IPS-NIHi7 (cell line): ENCODE measurements around the gene ROBO4.

Experiments used
- DNase-seq: peaks from one replicate; pipeline ENCODE4 v3.0.0; 2012; ENCODE audit warnings: mixed read lengths; ENCODE audit errors: extremely low spot score

ROBO4 gene

DNA sequence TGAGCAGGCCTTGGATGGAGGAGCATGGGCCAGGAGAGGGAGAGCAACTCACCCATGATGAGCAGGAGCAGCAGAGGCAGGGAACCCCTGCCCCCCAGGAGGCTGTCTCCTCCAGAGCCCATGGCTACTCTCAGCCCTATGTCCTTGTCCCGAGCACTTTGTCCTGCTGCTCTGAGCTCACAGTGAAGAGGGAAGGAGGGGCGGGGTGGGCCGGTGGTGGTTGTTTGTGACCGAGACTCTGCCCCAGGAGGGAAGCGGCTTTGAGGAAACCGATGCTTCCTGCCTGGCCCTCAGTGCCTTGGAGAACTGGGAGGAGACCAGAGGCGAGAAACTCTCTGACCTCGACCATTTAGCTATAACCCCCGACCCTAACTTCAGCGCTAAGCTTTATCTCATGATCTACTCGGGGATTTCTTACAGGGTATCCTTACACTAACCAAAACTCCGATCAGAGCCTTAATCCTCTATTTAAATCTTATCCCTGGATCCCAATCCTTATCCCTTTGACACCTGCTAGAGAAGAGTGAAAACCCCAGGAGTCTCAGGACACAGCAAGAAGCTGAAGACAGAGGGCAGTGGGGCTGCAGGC lies at the start of gene ROBO4:
Gene ROBO4, minus strand, starts transcription at position 192 of the 589 bp plus-strand sequence. Its CDS starts 70 bp downstream, at position 122.
- DNase-seq = no peak

DNA sequence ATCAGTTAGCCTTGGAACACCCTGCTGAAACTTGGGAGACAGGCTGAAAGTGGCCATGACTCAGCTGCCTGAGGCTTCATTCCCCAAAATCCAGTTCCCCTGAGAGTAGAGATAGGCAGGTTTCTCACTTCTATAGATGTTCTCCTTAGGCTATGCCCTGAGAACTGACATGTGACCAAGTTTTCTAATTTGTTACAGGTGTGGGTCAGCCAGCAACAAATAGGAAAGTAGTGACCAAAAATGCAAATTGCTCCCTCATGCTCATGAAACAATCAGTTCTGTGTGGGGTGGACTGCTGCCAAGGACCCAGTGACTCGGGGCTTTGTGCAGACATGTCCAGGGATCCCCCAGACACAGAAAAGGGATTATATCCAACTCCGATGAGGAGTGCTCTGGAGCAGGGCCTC lies 49.1 kb upstream of the ROBO4 start:
- DNase-seq = no peak

DNA sequence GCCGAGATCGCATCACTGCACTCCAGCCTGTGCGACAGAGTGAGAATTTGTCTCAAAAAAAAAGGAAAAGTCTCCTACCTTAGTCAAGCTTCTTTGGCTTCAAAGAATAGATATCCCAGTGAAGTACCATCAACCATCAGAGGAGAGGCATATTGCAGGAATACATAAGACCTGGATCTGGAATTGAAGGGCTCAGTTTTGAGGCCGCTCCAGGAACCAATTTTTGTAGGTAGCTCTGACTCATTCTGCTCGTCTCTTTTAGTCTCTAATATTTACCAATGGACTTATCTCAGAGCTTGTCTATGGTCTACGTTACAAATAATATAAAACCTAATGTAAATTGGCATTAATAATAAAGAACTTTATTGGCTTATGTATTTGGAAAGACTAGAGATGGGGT lies 48.2 kb upstream of the ROBO4 start:
- no peak for DNase-seq

DNA sequence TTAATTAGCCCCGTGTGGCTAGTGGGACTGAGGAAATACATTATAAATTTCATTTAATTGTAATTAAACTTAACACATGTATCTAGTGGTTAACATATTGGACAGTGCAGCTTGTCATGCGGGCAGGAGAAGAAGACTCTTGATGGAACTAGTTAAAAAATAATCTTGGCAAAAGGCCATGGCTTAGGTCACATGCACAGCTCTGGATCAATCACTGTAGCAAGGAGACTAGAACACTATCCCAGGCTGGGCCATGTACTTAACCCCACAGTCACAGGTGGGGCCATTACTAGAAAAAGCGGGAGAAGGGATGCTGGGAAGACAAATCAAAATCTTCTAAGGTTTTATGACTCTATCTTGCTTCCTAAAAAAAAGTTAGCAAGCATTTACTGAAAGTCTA lies 46.9 kb upstream of the ROBO4 start:
- no peak for DNase-seq

DNA sequence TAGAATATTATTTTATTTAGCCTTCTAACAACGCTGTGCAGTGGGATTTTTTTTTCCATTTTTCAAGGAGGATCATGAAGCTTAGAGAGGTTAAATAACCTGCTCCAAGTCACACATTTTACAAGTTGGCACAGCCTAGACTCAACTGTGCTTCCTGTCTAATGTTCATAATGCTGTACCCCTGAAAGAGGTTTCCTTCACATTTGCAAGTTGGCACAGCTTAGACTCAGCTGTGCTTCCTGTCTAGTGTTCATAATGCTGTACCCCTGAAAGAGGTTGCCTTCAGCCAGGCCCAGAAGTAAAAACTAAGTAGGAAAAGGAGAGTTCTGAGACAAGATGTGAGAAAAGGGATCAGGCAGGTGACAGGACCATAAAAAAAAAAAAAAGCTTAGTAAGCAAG lies 46.1 kb upstream of the ROBO4 start:
- no peak for DNase-seq

DNA sequence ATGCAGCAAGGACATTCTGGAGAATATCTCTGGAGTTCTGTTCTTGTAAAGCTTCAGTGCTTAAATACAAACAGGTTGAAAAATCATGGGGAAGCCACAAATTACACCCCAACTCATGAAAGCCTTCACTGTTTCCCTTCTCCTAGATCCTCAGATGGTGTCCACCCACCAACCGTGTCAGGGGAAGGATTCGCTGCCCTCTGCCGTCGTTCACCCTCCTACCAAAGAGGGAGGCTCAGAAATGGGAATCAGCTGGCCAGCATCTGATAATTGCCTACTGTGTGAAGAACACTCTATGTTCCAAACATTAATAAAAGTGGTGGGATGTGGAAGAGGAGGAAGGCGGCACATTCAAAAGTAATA lies 45.6 kb upstream of the ROBO4 start:
- no peak for DNase-seq

DNA sequence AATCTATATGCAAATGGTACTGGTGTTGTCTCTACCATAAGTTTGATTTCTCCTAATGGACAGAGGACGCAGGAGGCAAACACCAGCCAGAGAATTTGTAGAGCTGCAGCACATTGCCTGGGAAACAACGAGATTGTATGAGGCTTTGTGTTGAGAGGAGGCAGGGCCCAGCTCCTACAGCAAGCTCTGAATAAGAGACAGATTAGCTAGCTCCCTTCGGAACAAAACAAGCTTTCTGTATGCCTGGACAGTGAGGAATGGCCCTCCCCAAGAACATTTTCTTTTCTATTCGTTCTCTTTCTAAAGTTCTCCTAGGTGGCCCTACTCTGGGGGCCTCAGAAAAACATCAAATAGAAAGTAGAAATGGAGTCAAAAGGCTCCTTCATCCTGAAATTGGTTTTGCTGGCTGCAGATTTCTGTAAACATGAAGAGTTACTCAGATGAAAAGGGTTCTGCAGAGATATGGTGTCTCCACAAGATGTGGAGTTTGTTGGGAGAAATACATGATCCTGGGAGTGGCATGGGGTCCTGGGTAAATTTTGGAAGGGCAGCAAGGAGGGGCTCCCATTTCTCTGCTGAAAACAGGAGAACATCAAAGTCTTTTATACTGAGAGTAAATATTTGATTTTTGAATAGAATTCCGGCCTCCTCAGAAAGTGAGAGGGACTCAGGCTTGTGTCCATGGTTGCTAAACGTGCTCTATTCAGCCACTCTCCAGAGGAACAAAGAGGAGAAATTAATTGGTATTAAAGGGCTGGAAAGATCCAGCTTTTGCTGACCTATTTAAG lies 45.0 kb upstream of the ROBO4 start:
- DNase-seq = no peak

DNA sequence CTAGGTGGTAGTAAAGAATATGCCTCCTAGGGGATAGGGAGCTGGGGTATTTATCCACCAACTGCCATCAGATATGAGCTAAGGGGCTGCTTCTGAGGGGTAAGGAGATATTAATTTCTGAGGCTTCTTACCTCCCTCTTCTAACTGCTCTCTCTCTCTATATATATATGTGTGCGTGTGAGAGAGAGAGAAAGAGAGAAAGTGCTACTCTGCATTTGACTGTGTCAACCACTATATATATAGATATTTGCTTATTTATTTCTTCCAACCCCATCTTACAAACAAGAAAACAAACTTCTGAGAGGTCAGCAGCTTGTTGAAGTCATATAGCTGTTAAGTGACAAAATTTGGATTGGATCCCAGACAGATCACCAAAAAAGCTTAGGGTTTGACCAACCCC lies 44.0 kb upstream of the ROBO4 start:
- DNase-seq = no peak

DNA sequence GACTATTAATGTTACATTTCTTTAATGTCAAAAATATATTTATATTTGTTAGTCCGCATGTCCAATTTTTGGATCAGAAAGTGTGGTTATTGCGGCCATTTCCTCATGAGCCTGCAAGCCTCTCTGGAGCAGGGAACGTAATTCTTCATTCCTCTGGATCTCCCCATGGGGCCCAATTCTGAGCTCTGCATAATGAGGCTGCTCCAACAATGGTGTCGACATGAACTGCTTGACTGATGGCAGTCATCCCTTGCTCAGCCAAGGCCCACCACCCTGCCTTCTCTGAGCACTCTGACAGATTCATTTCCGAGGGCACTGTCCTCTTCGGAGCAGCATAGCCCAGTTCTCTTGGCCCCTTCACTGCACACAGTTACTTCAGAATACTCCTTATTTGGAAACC lies 41.3 kb upstream of the ROBO4 start:
- no peak for DNase-seq

DNA sequence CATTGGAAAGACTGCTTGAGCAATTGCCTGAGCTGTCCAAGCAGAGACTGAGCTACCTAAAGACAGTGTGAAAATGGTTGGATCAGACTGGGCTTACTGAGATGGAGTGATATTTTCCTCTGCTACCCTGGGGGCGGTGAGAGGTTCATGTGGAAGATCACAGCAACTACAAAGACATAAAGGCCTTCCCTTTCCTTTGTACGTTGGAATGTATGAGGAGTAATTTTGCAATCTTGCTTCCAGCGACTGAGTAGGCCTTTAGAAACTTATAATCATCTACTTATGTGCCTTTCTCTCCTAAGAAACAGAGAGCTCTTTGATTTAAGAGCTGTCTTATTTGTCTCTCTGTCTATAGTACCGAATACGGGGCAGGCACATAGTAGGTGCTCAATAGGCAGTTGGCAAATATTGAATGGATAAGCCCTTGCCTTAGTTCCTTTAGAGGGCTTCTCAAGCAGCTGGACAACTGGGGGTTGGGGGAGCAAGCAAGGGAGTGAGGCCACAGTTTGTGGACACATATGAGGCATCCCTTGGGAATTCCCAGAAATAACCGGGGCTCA lies 40.6 kb upstream of the ROBO4 start:
- DNase-seq = no peak

DNA sequence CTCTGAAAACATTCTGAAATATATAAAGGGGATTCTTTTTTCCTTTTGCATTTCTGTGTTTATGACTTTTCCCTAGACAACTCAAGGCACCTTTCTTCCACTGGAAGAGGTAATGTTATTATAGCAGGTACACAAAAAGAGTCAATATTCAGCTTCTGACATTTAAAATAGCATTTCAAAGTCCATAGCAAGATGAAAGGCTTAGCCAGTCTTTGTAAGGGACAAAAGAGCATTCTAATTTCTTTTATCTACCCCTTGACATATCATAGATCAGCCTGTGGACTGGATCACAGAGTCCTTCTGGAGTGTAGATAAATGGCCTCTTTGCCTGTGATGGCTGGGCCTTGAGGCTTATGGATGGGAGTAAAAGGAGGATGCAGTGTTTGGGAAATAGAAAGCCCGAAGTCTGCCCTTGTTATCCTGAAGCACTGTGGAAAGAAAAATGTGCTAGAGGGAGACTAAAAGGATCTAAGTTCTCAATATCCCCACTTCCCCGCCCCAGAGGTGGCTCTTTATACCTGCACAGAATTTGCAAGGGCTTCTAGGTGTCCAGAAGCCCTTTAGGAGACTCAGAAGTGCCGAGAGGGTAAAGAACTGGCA lies 39.8 kb upstream of the ROBO4 start:
- no peak for DNase-seq

DNA sequence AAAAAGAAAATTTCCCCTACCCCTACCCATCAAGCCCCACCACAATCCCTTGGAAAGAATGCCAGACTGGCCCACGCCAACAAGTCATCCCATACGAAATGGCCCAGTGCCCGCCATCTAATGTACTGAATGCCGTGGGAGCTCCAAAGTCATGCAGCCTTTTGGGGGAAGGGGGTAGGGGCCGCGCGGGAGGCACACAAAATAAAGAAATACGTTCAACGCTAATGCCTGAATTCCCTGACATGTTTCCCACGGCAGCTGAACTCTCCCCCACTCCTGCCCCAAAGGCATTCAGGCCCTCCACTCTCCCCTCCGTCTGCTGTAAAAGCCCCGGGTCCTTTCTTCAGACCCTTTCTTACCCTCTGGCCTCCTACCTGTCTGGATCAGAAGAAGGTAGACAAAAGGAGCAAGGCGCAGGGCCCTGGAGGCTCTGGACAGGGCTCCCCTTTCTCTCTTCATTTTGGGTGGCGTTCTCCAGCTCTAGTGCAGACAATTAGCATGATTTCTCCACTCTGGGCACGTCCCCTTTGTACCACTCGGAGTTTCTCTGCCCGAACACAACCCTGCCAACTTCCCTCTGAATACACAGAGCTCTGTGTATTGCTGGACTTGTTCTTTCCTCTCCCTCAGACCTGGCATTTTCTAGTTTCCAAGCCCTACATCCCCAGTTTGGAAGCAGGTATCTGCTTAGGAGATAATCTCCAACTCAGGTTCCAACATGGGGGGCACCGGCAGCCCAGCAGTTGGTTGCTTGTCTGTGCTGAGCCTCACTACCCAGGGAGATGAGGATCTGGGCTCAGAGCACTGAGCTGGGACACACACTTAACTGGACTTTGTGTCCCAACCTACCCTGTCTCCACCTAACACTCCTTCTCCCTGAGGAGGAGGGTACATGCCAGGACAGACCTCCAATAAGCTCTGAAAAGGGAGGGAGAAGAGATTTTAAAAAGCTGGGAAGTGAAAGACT lies 38.2 kb upstream of the ROBO4 start, which contains the start of gene HEPACAM:
Gene HEPACAM, minus strand, starts transcription at position 500 of the 967 bp plus-strand sequence. Its CDS starts 41 bp downstream, at position 459.
- DNase-seq = no peak

DNA sequence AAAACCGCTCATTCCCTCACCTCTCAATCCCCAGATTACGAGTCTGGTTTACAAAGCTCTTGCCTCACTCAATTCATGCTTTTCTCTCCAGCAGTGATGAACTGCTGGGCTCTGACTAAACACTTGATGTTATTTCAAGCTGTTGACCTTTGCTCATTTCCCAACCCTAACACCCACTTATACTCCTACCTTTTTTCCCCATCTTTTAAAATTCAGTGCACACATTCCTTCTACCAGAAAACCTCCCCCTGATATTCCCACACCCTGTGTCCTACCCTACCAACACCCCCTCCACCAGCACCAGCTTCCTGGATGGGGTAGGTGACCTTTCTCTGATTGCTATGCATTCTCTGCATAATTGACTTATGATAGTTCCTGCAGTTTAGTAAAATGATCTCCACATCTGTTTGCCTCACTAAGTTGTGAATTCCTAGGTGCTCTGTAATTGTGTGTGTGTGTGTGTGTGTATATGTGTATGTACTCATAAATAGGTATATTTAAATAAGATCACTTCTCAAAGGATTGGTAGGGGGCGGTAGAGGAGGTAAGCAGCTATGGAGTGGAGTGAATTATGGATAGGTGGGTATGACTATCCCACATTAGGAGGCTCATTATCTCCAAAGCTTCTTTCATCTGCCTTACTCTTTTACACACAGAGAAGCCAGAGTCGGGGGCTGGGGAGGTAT lies 37.3 kb upstream of the ROBO4 start:
- no peak for DNase-seq

DNA sequence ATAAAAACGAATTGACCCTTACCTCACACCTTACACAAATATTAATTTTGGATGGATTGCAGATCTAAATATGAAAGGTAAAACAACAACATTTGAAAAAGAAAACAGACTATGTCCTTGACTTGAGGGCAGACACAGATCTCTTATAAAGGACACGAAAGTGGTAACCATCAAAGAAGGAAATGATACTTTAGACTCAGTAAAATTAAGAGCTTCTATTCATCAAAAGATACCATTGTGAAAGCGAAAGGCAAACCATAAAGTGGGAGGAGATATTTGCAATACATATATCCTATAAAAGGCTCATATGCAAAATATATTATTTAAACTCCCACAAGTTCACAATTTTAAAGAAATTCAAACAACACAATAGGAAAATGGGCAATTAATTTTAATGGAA lies 33.1 kb upstream of the ROBO4 start:
- no peak for DNase-seq

DNA sequence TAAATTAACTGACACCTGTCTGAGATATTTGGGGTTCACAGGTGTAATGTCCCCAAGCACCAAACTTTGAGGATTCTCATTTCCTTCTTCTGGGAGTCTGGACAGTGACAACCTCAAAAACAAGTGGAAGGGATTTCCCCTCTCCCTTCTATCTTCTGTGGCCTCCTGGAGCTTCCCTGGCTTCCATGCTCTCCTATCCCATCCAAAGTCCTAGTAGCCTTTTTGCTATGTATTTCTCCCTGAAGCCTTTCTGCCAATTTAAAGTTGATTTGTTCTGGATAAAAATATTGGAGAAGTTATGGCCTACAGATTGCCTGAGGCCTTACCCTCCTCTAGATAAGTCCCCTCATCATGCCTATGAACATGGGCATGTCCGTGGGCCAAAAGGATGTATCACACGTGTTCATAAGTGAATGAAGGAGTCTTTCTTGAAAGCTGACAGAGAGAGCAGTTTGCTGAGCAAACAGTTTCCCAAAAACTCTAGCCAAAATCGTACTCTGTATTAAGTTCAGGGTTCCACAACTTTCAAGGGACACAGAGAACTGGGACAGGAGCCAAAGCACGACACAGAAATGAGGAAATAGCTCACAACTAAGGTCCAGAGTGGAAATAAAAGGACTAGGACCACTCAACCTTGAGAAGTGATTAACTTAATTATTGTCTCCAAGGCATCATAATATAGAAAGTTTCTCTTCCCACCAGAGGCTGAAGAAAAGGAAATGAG lies 31.4 kb upstream of the ROBO4 start:
- no peak for DNase-seq

DNA sequence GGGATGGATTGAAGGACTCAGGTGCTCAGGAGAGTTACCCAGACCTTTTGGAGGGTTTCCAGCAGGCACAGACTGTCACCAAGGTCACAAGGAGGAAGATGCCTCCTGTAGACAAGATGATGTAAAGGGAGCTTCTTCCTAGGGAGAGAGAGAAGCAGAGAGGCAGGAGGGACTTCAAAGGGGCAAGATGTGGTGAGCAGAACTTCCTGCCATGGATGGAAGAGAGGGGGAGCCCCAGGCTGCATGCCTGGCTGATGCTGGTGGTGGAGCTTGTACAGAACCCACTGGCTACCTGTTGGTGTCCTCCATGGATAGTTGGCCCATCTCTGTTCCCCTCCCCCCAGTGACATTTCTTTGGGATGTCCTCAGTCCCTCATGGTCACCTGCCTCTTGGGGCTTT lies 25.6 kb upstream of the ROBO4 start:
- DNase-seq = no peak

DNA sequence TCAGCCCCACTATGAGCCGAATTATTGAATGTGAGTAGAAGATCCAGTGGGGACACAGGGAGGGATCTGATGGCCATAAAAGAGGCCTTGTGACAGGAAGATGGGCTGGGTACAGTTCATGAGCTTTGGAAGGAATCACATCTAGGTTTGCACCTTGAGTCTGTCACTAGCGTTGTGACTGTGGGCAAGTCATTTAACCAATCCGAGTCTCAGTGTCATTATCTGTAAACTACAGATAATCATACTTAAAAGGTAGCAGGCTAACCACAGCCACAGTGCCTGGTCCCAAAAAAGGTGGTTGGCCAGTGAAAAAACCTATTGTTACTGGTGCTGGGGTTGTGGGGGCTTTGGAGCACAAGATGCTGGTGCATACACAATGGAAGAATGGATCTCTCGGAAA lies 25.2 kb upstream of the ROBO4 start:
- no peak for DNase-seq

DNA sequence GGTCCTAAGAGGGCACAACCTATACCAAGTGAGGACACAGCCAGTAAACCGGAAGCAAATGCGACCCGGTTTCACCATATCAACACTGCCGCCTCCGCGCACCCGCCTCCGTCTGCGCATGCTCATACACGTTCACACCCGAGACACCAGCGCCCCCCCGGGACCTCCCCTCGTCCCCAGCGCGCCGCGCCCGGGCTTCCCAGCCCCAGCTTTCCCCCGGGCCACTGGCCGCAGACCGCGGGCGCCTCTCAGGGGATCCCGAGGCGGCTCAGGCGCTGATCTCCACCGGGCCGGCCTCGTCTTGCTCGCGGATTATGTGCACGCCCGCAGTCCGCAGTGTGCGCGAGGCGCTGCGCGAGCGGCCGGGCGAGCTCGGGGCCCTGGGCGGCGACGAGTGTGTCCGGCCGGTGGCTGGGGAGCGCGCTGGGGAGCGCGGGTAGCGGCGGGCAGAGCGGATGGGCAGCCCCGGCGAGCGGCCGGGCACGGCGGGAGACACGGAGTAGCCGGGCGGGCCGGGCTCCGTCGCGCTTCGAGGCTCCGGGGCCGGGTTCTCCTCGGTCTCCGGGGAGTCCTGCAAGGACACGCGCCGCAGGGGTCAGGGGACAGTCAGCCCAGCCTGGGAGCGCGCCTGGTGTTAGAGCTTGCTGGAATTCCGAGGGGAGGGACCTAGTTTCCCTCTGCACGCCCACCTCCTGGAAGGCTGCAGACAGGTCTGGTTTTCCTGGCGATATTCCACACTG lies 23.4 kb upstream of the ROBO4 start:
- peak; percentile 92 for DNase-seq

DNA sequence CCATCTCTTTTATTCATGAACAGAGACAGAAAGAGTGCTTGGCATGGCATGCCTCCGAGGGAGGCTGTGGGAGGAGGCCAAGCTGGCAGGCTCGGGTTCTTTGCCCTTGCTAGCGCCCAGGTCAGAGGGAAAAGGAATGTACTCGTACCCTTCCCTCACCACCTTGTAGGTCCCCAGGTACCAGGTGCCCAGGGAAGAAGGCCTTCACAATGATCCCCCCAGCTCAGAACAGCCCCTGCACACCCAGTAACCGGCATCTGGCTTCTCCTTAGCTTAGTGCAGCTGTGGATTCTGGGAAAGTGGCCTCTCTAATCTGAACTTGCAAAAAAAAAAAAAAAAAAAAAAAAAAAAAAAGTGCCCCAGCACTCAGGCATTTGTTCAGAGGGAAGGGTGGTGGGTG lies 22.7 kb upstream of the ROBO4 start:
- no peak for DNase-seq

DNA sequence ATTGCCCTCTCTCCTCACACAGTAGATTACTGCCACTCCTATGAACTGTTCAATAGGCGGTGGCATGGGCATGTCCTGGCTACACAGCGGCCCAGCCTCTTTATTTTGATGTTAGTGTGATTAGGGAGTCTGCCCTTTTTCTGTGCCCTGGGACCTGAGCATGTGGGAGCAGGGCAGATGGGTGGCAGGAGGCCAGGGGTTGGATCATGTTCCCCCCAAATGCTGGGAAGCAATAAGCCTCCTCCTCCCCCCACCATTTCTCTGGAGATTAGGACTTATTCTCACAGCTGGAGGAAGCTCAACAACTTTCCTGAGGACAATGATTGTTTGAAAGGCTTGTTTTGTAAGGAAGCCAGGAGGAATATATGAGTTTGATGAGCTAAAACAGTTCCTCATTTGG lies 22.2 kb upstream of the ROBO4 start:
- DNase-seq = no peak
